Activated B cell treated with CpG ODN at 0.5 μM for 24 hours (primary cell): ENCODE results near the gene PRKCE. TPM values are rescaled to one million over a fixed set of nuclear protein-coding genes. Genes with fewer than 3 reads are reported as not detected.

ENCODE experiments used
- ATAC-seq: fragments of 200-7000 bp; cut with Tn5 transposase; one replicate; pipeline ENCODE4 v1.10.0; 2021; ENCODE audit warnings: low read depth, mild to moderate bottlenecking, moderate library complexity
- CTCF ChIA-PET: fragments of 350-600 bp; sonication (Branson Sonifier 250); formaldehyde crosslinking; loops from one replicate; lab custom pipeline; 2021; ENCODE audit warnings: antibody characterized with exemption; lab: Charles Lee
- POLR2A ChIA-PET: fragments of 350-600 bp; sonication (Branson Sonifier 250); formaldehyde crosslinking; loops from one replicate; lab custom pipeline; 2021; ENCODE audit warnings: antibody characterized with exemption; lab: Charles Lee
- DNase-seq: peaks from one replicate; pipeline ENCODE4 v3.0.0; 2022
- H3K27ac Mint-ChIP-seq: one replicate; pipeline ENCODE4 v1.8.0; 2020; ENCODE audit warnings: mixed read lengths
- H3K27me3 Mint-ChIP-seq: one replicate; pipeline ENCODE4 v1.8.0; 2021; ENCODE audit warnings: mixed read lengths
- H3K36me3 Mint-ChIP-seq: one replicate; pipeline ENCODE4 v1.8.0; 2021; ENCODE audit warnings: low read depth, mixed read lengths
- H3K4me1 Mint-ChIP-seq: one replicate; pipeline ENCODE4 v1.8.0; 2021; ENCODE audit warnings: mixed read lengths
- H3K4me3 Mint-ChIP-seq: one replicate; pipeline ENCODE4 v1.8.0; 2020; ENCODE audit warnings: mild to moderate bottlenecking, mixed read lengths
- H3K9me3 Mint-ChIP-seq: one replicate; pipeline ENCODE4 v1.8.0; 2020; ENCODE audit warnings: mixed read lengths
- CTCF ChIP-seq: fragments of 200-600 bp; IDR thresholded peaks from one replicate; pipeline ENCODE4 v1.8.0; 2022; ENCODE audit warnings: antibody characterized with exemption, mild to moderate bottlenecking
- intact Hi-C: fragments of 100-400 bp; cut with micrococcal nuclease; formaldehyde crosslinking; loops from one replicate; pipeline ENCODE4 v1.15.1; 2024
- total RNA-seq: library from RNA; stranded (reverse); gene quantifications from 2 replicates; pipeline ENCODE4 v1.2.3, GENCODE V29; 2022

The PRKCE gene
- total RNA-seq, 1 donor from 2014 or later: 53.8 TPM

- no peak for DNase-seq
- ChIA-PET CTCF (no interaction called here), POLR2A (no interaction called here)
- no peak for ATAC-seq
- H3K4me1 Mint-ChIP-seq: no peaks in the 10 kb centered on the region
- H3K4me3 Mint-ChIP-seq: no peak overlapping the region
- H3K36me3 Mint-ChIP-seq: peaks cover 80% of the 10 kb centered on the region
- no peak for TF ChIP-seq CTCF
- no peaks in the 10 kb centered on the region for H3K27me3 Mint-ChIP-seq
- H3K27ac Mint-ChIP-seq: no peak overlapping the region
- intact Hi-C loops: no loop called here
- H3K9me3 Mint-ChIP-seq: no peaks in the 10 kb centered on the region
These were observed 444.8 kb downstream of the PRKCE start for GRCh38 chr2:46096260-46096659.

GRCh38 chr2:46097714-46098480, 446.4 kb downstream of the PRKCE start:
- no peak for ATAC-seq
- Mint-ChIP-seq H3K36me3 (peaks cover 76% of the 10 kb centered on the region), H3K27me3 (no peaks in the 10 kb centered on the region), H3K9me3 (peaks cover 5% of the 10 kb centered on the region), H3K4me1 (no peaks in the 10 kb centered on the region), H3K27ac (no peak overlapping the region), H3K4me3 (no peak overlapping the region)
- ChIA-PET POLR2A (no interaction called here), CTCF (no interaction called here)
- no peak for TF ChIP-seq CTCF
- DNase-seq: no peak
- intact Hi-C loops: no loop called here

GRCh38 chr2:46098621-46099062, 447.2 kb downstream of the PRKCE start:
- H3K4me3 Mint-ChIP-seq: no peak overlapping the region

GRCh38 chr2:46101557-46102220, 450.2 kb downstream of the PRKCE start:
- no peak for ATAC-seq
- Mint-ChIP-seq H3K4me1 (no peaks in the 10 kb centered on the region), H3K27me3 (no peaks in the 10 kb centered on the region), H3K4me3 (no peak overlapping the region), H3K27ac (no peak overlapping the region), H3K9me3 (peaks cover 20% of the 10 kb centered on the region), H3K36me3 (peaks cover 73% of the 10 kb centered on the region)
- CTCF ChIA-PET: no interaction called here
- POLR2A ChIA-PET: no interaction called here
- no peak for DNase-seq
- intact Hi-C loops: no loop called here
- TF ChIP-seq CTCF: no peak

More at GRCh38 chr2:46098621-46099062, 447.2 kb downstream of the PRKCE start:
- ChIA-PET POLR2A (no interaction called here), CTCF (interaction anchor here (1.4 kb wide), 1 partner anchor 35 kb away, joined by 3 read pairs; no protein-coding TSS in a partner anchor)
- DNase-seq (no peak), ATAC-seq (no peak)
- no peaks in the 10 kb centered on the region for H3K4me1 Mint-ChIP-seq
- no peak overlapping the region for H3K27ac Mint-ChIP-seq
- intact Hi-C loops: no loop called here
- H3K9me3 Mint-ChIP-seq: peaks cover 5% of the 10 kb centered on the region
- peaks cover 75% of the 10 kb centered on the region for H3K36me3 Mint-ChIP-seq
- H3K27me3 Mint-ChIP-seq: no peaks in the 10 kb centered on the region
- TF ChIP-seq CTCF: no peak

GRCh38 chr2:46106690-46107089, 455.2 kb downstream of the PRKCE start:
- intact Hi-C loops: no loop called here
- Mint-ChIP-seq H3K4me1 (no peaks in the 10 kb centered on the region), H3K27ac (no peak overlapping the region), H3K9me3 (peaks cover 24% of the 10 kb centered on the region), H3K36me3 (peaks cover 71% of the 10 kb centered on the region), H3K27me3 (no peaks in the 10 kb centered on the region), H3K4me3 (no peak overlapping the region)
- DNase-seq (no peak), ATAC-seq (no peak)
- ChIA-PET POLR2A (no interaction called here), CTCF (no interaction called here)
- TF ChIP-seq CTCF: no peak
